Measurements from ENCODE around the gene MAPRE2. TPM values are rescaled to one million over a fixed set of nuclear protein-coding genes. Genes with fewer than 3 reads are reported as not detected.
A peak's percentile ranks its signal among the peaks of the same experiment; 100 is the strongest.
"Not testable (repeated sequence)": the region's sequence is repeated elsewhere in the genome, so short reads cannot be mapped to it uniquely, and the experiment has no call there.

The MAPRE2 gene
- total RNA-seq, 1 donor from 2014 or later: 120 TPM

DNA sequence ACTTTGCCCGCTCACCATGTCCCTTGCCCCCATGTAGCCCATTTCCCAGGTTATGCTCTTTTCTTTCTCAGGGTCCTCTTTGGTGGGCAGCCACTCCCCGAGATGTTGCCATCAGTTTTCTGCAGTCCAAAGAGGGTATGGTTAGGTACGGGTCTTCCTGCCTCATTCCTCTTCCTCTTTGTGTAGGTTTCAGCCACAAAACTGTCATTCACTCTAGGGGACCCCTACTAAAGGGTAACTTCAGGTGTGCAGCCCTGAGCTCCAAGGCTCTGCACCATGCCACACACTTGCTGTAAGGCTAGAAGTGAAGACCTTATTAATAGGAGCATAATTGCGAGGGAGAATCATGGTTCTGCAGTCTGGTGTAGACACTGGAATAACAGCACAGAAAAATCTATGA is 99.9 kb downstream of the MAPRE2 start:
- H3K4me3 ChIP-seq: no peak overlapping the region
- H3K27ac ChIP-seq (replicated peaks): no peak overlapping the region
- peaks cover 50% of the 10 kb centered on the region for H3K4me1 ChIP-seq
- DNase-seq: no peak
- H3K9me3 ChIP-seq (replicated peaks): no peaks in the 10 kb centered on the region
- TF ChIP-seq, protein P1, sequence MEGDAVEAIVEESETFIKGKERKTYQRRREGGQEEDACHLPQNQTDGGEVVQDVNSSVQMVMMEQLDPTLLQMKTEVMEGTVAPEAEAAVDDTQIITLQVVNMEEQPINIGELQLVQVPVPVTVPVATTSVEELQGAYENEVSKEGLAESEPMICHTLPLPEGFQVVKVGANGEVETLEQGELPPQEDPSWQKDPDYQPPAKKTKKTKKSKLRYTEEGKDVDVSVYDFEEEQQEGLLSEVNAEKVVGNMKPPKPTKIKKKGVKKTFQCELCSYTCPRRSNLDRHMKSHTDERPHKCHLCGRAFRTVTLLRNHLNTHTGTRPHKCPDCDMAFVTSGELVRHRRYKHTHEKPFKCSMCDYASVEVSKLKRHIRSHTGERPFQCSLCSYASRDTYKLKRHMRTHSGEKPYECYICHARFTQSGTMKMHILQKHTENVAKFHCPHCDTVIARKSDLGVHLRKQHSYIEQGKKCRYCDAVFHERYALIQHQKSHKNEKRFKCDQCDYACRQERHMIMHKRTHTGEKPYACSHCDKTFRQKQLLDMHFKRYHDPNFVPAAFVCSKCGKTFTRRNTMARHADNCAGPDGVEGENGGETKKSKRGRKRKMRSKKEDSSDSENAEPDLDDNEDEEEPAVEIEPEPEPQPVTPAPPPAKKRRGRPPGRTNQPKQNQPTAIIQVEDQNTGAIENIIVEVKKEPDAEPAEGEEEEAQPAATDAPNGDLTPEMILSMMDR (IDR thresholded peaks at IDR 0.05; ENCODE audit: borderline replicate concordance): no peak
- H3K36me3 ChIP-seq: peaks cover 55% of the 10 kb centered on the region
- intact Hi-C loops (cut with micrococcal nuclease): no loop called here
- H3K27me3 ChIP-seq (ENCODE audit: low read depth): no peaks in the 10 kb centered on the region

DNA sequence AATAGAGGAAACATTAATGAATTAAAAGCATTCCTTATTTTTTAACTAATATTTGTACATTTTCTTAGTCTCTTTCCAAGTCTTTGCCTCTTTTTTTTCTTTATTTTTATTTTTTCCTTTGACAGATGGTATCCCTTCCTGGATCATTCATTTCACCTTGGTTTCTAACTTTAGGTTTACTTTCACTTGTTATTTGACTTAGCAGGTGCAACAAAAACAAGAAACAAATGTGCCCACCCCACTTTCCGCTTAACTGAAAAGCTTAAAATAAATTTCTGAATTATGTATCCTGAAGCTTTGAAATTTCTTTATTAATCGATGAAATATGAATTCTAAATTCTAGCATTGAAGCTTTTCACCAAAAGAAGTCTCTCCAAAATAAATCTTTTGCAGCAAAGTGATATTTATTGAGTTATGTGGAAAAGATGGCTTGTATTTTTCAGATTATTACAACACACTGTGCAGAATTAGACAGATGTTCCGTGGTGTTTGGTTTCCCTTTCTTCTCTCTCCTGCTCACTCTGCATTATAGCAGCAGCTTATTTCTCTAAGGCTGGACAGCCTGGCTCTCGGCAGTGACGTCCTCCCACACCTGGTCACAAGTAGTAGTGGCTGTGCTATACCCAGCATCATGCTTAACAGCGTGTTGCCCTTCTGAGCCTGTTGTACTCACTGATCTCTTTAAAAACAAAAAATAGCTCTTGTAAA is 100.5 kb downstream of the MAPRE2 start:
- Histone ChIP-seq H3K27ac (replicated peaks) (peak overlapping the region; percentile 27), H3K36me3 (peaks cover 48% of the 10 kb centered on the region), H3K9me3 (replicated peaks) (no peaks in the 10 kb centered on the region), H3K4me1 (peaks cover 44% of the 10 kb centered on the region), H3K27me3 (ENCODE audit: low read depth) (no peaks in the 10 kb centered on the region), H3K4me3 (no peak overlapping the region)
- TF ChIP-seq, protein P1 (IDR thresholded peaks at IDR 0.05; ENCODE audit: borderline replicate concordance): no peak
- intact Hi-C loops (cut with micrococcal nuclease): no loop called here
- DNase-seq: no peak

DNA sequence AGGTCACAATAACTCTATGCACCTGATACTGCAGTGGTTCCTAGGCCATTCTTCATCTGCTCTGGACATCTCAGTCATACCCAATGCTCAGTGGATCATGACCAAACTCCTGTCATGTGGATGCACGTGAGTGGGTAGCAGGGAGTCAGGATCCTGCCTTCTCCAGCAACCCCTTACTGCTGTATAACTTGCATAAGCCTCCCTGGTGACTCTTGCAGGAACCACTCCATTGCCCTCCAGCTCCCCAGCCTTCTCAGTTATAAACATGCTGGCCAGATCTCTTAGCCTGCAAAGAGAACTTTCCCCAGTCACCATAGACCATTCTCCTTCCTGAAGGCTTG is 101.0 kb downstream of the MAPRE2 start:
- TF ChIP-seq, protein P1 (IDR thresholded peaks at IDR 0.05; ENCODE audit: borderline replicate concordance): no peak
- peaks cover 44% of the 10 kb centered on the region for H3K36me3 ChIP-seq
- H3K4me3 ChIP-seq: no peak overlapping the region
- intact Hi-C loops (cut with micrococcal nuclease): no loop called here
- DNase-seq: no peak
- peaks cover 39% of the 10 kb centered on the region for H3K4me1 ChIP-seq
- peak overlapping the region; percentile 27 for H3K27ac ChIP-seq (replicated peaks)
- H3K27me3 ChIP-seq (ENCODE audit: low read depth): no peaks in the 10 kb centered on the region
- H3K9me3 ChIP-seq (replicated peaks): no peaks in the 10 kb centered on the region

DNA sequence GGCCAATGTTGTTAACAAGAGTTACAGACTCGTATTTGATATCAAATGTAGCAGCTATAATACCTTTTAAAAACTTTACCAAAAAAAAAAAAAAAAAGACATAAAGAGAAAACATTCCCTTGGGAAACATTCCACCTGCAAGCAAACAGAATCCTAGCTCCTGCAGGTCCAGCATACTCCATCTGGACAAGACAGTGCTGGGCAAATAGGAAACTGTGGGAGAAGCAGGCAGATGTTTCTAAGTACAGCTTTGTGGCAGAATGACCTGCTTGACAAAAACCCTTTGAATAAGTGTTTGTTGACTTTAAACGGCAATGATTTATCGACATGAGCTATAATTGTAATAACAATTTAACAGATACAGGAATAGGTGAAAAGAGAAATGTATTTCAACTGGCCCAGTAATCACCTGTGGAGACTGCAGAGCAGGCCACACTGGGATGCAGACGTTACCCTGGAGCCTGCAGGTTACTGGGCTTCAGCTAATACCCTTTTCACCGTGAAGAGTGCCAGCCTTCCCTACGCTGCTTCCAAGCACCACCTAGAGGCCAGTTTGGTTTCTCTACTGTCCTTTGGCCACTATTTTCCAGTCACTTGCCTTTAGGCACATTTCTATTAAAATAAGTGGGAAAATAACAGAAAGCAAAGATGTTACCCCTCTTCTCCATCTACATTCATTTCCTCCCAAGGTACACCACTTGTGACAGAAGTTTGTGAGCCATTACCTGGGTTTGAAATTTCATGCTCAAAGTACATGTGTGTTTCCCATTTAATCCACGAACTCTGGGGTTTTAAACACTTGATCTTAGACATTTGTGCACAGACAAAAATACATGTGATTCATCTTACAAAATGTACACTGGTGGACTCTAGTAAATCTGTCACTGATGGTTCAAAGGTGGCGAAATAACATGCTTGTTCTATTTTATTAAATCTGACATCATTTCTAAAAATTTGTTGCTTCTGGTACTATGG is 102.7 kb downstream of the MAPRE2 start:
- peaks cover 29% of the 10 kb centered on the region for H3K36me3 ChIP-seq
- no peaks in the 10 kb centered on the region for H3K27me3 ChIP-seq (ENCODE audit: low read depth)
- intact Hi-C loops (cut with micrococcal nuclease): loop anchor here (1.0 kb wide), 1 partner anchor 138 kb away; no protein-coding TSS in a partner anchor
- TF ChIP-seq, protein P1 (IDR thresholded peaks at IDR 0.05; ENCODE audit: borderline replicate concordance): peak; percentile 85
- H3K9me3 ChIP-seq (replicated peaks): peaks cover under 1% of the 10 kb centered on the region
- no peak for DNase-seq
- H3K27ac ChIP-seq (replicated peaks): peak overlapping the region; percentile 21
- no peak overlapping the region for H3K4me3 ChIP-seq
- peaks cover 23% of the 10 kb centered on the region for H3K4me1 ChIP-seq

DNA sequence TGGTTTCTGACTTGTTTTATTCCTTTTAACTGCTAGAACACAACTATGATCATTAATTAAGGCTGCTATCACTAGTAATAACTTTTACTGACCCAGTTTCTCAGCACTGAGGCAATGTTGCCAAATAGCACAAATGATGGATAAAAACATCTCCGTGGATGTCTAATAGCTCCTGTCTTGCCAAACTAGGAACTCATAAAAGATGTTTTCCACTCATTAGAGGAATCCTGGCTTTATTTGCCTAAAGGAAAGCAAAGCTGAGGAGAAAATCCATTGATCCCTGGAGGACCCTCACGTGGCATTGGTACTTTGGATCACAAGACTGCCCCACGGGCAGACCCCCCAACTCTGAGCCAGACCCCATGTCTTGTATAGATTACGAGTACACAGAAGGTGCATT is 103.5 kb downstream of the MAPRE2 start:
- intact Hi-C loops (cut with micrococcal nuclease): loop anchor here (1.0 kb wide), 1 partner anchor 138 kb away; no protein-coding TSS in a partner anchor
- Histone ChIP-seq H3K4me1 (peaks cover 21% of the 10 kb centered on the region), H3K27ac (replicated peaks) (peak overlapping the region; percentile 21), H3K4me3 (no peak overlapping the region), H3K9me3 (replicated peaks) (peaks cover 6% of the 10 kb centered on the region), H3K36me3 (peaks cover 23% of the 10 kb centered on the region), H3K27me3 (ENCODE audit: low read depth) (no peaks in the 10 kb centered on the region)
- TF ChIP-seq, protein P1 (IDR thresholded peaks at IDR 0.05; ENCODE audit: borderline replicate concordance): no peak
- no peak for DNase-seq

DNA sequence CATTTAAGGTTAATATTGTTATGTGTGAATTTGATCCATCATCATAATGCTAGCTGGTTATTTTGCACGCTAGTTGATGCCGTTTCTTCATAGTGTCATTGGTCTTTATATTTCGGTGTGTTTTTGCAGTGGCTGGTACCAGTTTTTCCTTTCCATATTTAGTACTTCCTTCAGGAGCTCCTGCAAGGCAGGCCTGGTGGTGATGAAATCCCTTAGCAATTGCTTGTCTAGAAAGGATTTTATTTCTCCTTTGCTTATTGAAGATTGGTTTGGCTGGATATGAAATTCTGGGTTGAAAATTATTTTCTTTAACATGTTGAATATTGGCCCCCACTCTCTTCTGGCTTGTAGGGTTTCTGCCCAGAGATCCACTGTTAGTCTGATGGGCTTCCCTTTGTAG is 109.0 kb downstream of the MAPRE2 start:
- H3K4me3 ChIP-seq; H3K9me3 ChIP-seq (replicated peaks); H3K4me1 ChIP-seq; H3K27me3 ChIP-seq (ENCODE audit: low read depth); intact Hi-C loops (cut with micrococcal nuclease); H3K36me3 ChIP-seq; H3K27ac ChIP-seq (replicated peaks); DNase-seq: not testable (repeated sequence)
